ENCODE results near the gene NXPH4. TPM values are rescaled to one million over a fixed set of nuclear protein-coding genes. Genes with fewer than 3 reads are reported as not detected.
A peak's percentile ranks its signal among the peaks of the same experiment; 100 is the strongest.

NXPH4 gene
- total and polyA plus RNA-seq, 7 donors = 0.01 to 0.58 (median 0.24) TPM; not detected in 2

GRCh38 chr12:57223191-57224165 is 6.9 kb downstream of the NXPH4 start:
- 72 to 81% (median 73%) methylated on average over 22 of the region's 22 CpGs for WGBS, 3 donors
- H3K36me3 ChIP-seq (ENCODE audit: insufficient read depth in 1 of 2, low read depth in 1 of 2) = no peaks in the 10 kb centered on the region
- H3K4me3 ChIP-seq = no peak overlapping the region
- H3K27ac ChIP-seq = no peak overlapping the region
- H3K27me3 ChIP-seq (ENCODE audit: insufficient read depth in 3 of 3, low read length in 2 of 3) = peaks cover 0 to 76% (median 19%) of the 10 kb centered on the region in 3 donors
- intact Hi-C loops (cut with DNase I) = no loop called here
- H3K4me1 ChIP-seq = no peaks in the 10 kb centered on the region
- ATAC-seq (no peak), DNase-seq (no peak)
- H3K9me3 ChIP-seq = no peaks in the 10 kb centered on the region
- TF ChIP-seq CTCF (IDR thresholded peaks at IDR 0.05) = no peak

GRCh38 chr12:57224278-57224972 is 7.8 kb downstream of the NXPH4 start:
- 63 to 75% (median 69%) methylated on average over 23 to 30 of the region's 30 CpGs for WGBS, 3 donors
- no peak for TF ChIP-seq CTCF (IDR thresholded peaks at IDR 0.05)
- Histone ChIP-seq H3K36me3 (ENCODE audit: insufficient read depth in 1 of 2, low read depth in 1 of 2) (no peaks in the 10 kb centered on the region), H3K27me3 (ENCODE audit: insufficient read depth in 3 of 3, low read length in 2 of 3) (peaks cover 0 to 66% (median 16%) of the 10 kb centered on the region in 3 donors), H3K9me3 (no peaks in the 10 kb centered on the region), H3K4me1 (no peaks in the 10 kb centered on the region), H3K27ac (no peak overlapping the region), H3K4me3 (no peak overlapping the region)
- intact Hi-C loops (cut with DNase I) = no loop called here
- no peak for DNase-seq
- ATAC-seq = no peak

GRCh38 chr12:57224973-57225679 is 8.5 kb downstream of the NXPH4 start:
- intact Hi-C loops (cut with DNase I) = no loop called here
- Histone ChIP-seq H3K27me3 (ENCODE audit: insufficient read depth in 3 of 3, low read length in 2 of 3) (peaks cover 0 to 59% (median 13%) of the 10 kb centered on the region in 3 donors), H3K9me3 (no peaks in the 10 kb centered on the region), H3K36me3 (ENCODE audit: insufficient read depth in 1 of 2, low read depth in 1 of 2) (no peaks in the 10 kb centered on the region), H3K4me3 (no peak overlapping the region), H3K4me1 (peaks cover 1% of the 10 kb centered on the region), H3K27ac (no peak overlapping the region)
- peak; percentile 43 for TF ChIP-seq CTCF (IDR thresholded peaks at IDR 0.05)
- DNase-seq = no peak
- whole genome bisulfite sequencing, 3 donors = 22 to 39% (median 30%) methylated on average over 58 to 61 of the region's 61 CpGs
- ATAC-seq = peak; percentile 28 to 49 (median 32)

DNA sequence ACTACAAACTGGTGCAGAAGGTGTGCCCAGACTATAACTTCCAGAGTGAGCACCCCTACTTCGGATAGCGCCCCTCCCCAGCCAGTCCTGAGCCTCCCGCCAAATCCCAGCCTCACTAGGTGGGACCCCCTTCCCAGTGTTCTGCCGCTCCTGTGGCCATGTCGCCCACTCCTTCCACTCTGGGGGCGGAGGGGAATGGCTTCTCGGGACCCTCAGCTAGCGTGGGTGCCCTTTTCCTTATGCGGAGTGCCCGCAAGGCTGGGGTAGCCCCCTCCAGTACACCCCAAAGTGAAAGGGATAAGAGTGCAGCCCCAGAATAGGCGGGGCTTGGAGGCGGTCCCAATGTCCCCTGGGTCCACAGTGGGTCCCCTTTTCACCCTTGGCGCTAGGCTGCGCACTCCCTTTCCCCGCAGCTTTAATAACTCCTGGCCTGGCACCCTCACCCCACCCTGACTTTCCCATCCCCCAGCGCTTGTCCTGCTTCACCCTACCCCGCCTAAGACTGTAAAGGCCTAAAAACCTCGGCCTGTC is 9.2 kb downstream of the NXPH4 start:
- no peak for TF ChIP-seq CTCF (IDR thresholded peaks at IDR 0.05)
- intact Hi-C loops (cut with DNase I) = no loop called here
- Histone ChIP-seq H3K9me3 (no peaks in the 10 kb centered on the region), H3K36me3 (ENCODE audit: insufficient read depth in 1 of 2, low read depth in 1 of 2) (no peaks in the 10 kb centered on the region), H3K27ac (no peak overlapping the region), H3K4me3 (no peak overlapping the region), H3K4me1 (peaks cover 7% of the 10 kb centered on the region), H3K27me3 (ENCODE audit: insufficient read depth in 3 of 3, low read length in 2 of 3) (peaks cover 0 to 55% (median 13%) of the 10 kb centered on the region in 3 donors)
- no peak for DNase-seq
- no peak for ATAC-seq
- WGBS, 3 donors = 68 to 75% (median 71%) methylated on average over 17 to 18 of the region's 18 CpGs
